Duodenal mucosa (tissue), 2 donors: ENCODE measurements around the gene TMEM232.

Experiments used
- H3K27ac ChIP-seq: one replicate; pipeline ENCODE4 v1.7.0; 2013; ENCODE audit warnings: low read depth, low read length
- H3K27me3 ChIP-seq, 2 donors: one replicate each; pipeline ENCODE4 v1.7.0; 2013; ENCODE audit warnings: low read length in 2 of 2, control low read depth in 1 of 2; ENCODE audit not compliant: insufficient read depth in 2 of 2, control insufficient read depth in 1 of 2
- H3K36me3 ChIP-seq, 2 donors: one replicate each; pipeline ENCODE4 v1.7.0; 2013; ENCODE audit warnings: low read length in 2 of 2, control low read depth in 1 of 2; ENCODE audit not compliant: insufficient read depth in 2 of 2, control insufficient read depth in 1 of 2
- H3K4me1 ChIP-seq, 2 donors: one replicate each; pipeline ENCODE4 v1.7.0; 2013; ENCODE audit warnings: low read length in 2 of 2, control low read depth in 1 of 2; ENCODE audit not compliant: insufficient read depth in 2 of 2, control insufficient read depth in 1 of 2
- H3K4me3 ChIP-seq, 2 donors: one replicate each; pipeline ENCODE4 v1.7.0; 2013; ENCODE audit warnings: low read length in 2 of 2, low read depth in 1 of 2
- H3K9ac ChIP-seq, 2 donors: one replicate each; pipeline ENCODE4 v1.7.0; 2013; ENCODE audit warnings: low read length in 2 of 2, low read depth in 1 of 2
- H3K9me3 ChIP-seq, 2 donors: one replicate each; pipeline ENCODE4 v1.7.0; 2013; ENCODE audit warnings: low read length in 2 of 2, control low read depth in 1 of 2; ENCODE audit not compliant: control insufficient read depth in 1 of 2

TMEM232 gene

GRCh38 chr5:110634475-110634874 lies 92.0 kb downstream of the TMEM232 start:
- no peaks in the 10 kb centered on the region for H3K9me3 ChIP-seq
- H3K36me3 ChIP-seq = no peaks in the 10 kb centered on the region
- no peaks in the 10 kb centered on the region for H3K4me1 ChIP-seq
- H3K27ac ChIP-seq = no peak overlapping the region
- H3K4me3 ChIP-seq = no peak overlapping the region
- H3K27me3 ChIP-seq = no peaks in the 10 kb centered on the region
- H3K9ac ChIP-seq = no peak overlapping the region

GRCh38 chr5:110631236-110631635 lies 95.2 kb downstream of the TMEM232 start:
- Histone ChIP-seq H3K27ac (no peak overlapping the region), H3K36me3 (no peaks in the 10 kb centered on the region), H3K9me3 (no peaks in the 10 kb centered on the region), H3K4me1 (no peaks in the 10 kb centered on the region), H3K9ac (no peak overlapping the region), H3K4me3 (no peak overlapping the region), H3K27me3 (no peaks in the 10 kb centered on the region)

DNA sequence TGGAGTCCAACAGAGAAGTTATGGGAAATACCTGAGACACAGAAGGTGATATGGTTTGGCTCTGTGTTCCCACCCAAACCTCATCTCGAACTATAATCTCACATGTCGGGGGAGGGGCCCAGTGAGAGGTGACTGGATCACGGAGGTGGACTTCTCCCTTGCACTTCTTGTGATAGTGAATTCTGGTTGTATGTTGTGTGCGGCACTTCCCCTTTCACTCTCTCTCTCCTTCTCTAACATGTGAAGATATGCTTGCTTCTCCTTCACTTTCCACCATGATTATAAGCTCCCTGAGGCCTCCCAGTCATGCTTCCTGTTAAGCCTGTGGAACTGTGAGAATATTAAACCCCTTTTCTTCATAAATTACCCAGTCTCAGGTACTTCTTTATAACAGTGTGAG lies 96.1 kb downstream of the TMEM232 start:
- Histone ChIP-seq H3K4me1 (no peaks in the 10 kb centered on the region), H3K36me3 (no peaks in the 10 kb centered on the region), H3K4me3 (no peak overlapping the region), H3K27me3 (no peaks in the 10 kb centered on the region), H3K9ac (no peak overlapping the region), H3K9me3 (no peaks in the 10 kb centered on the region), H3K27ac (no peak overlapping the region)

GRCh38 chr5:110625376-110625999 lies 101.0 kb downstream of the TMEM232 start:
- H3K9me3 ChIP-seq = no peaks in the 10 kb centered on the region
- H3K27me3 ChIP-seq = no peaks in the 10 kb centered on the region
- no peaks in the 10 kb centered on the region for H3K4me1 ChIP-seq
- no peaks in the 10 kb centered on the region for H3K36me3 ChIP-seq
- no peak overlapping the region for H3K4me3 ChIP-seq
- no peak overlapping the region for H3K9ac ChIP-seq
- H3K27ac ChIP-seq = no peak overlapping the region

GRCh38 chr5:110623874-110624273 lies 102.6 kb downstream of the TMEM232 start:
- H3K9me3 ChIP-seq = no peaks in the 10 kb centered on the region
- no peaks in the 10 kb centered on the region for H3K4me1 ChIP-seq
- no peak overlapping the region for H3K27ac ChIP-seq
- H3K36me3 ChIP-seq = no peaks in the 10 kb centered on the region
- no peaks in the 10 kb centered on the region for H3K27me3 ChIP-seq
- no peak overlapping the region for H3K4me3 ChIP-seq
- no peak overlapping the region for H3K9ac ChIP-seq

DNA sequence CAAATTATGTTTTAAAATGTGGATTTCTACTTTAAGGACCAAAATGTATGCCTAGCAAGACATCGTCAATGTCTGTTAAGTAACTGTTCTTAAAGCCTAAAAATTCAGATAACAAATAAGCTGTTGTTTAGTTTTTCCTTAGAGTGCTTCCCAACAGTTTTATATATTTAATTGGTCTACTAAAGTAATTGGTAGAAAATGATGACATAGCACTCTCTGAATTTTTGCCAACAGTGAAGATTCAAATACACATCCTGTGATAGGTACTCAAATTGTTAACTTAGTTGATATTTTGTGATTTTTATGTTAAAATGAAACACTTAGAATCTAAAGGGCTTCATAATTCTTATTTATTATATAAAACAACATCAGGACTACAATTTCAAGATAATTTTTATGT lies 107.5 kb downstream of the TMEM232 start:
- Histone ChIP-seq H3K4me3 (no peak overlapping the region), H3K36me3 (no peaks in the 10 kb centered on the region)

DNA sequence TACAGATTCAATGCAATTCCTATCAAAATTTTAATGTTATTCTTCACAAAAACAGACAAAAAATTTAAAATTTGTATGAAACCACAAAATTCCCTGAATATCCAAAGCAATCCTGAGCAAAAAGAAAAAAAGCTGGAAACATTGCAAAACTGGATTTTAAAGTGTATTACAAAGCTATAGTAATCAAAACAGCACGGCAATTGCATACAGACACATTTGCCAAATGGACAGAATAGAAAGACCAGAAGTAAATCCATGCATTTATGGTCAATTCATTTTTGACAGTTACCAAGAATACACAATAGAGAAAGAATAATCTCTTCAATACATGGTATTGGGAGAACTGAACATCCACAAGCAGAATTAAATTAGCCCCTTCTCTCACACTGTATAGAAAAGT lies 110.5 kb downstream of the TMEM232 start:
- H3K9ac ChIP-seq = no peak overlapping the region
- no peaks in the 10 kb centered on the region for H3K36me3 ChIP-seq

More for the DNA sequence above, 107.5 kb downstream of the TMEM232 start:
- H3K9ac ChIP-seq = no peak overlapping the region
- peaks cover 0 to 2% of the 10 kb centered on the region in 2 donors for H3K9me3 ChIP-seq
- no peak overlapping the region for H3K27ac ChIP-seq
- no peaks in the 10 kb centered on the region for H3K27me3 ChIP-seq
- no peaks in the 10 kb centered on the region for H3K4me1 ChIP-seq

DNA sequence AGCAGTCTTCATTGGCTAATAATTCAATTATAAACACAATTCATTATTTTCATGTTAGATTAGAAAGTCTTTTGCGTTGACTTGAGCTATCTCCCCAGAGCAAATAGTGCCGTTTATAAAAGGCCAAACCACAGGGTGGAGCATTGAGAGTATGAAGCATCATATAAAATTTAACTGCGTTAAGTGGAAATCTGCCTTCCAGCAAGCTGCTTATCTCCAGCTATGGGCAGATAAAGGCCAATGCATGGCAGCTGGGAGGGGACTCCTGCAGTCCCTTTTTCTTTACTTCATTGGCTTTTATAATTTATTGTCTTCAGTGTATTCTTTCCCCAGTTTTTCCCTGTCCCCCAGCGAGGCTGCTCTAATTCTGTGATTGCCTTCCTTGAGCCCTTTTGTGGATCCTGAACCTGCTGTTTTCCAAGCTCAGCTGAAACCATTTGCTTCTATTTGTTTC lies 113.7 kb downstream of the TMEM232 start:
- Histone ChIP-seq H3K4me1 (no peaks in the 10 kb centered on the region), H3K9ac (no peak overlapping the region), H3K4me3 (no peak overlapping the region), H3K9me3 (peaks cover 0 to 2% of the 10 kb centered on the region in 2 donors), H3K27ac (no peak overlapping the region), H3K36me3 (no peaks in the 10 kb centered on the region), H3K27me3 (no peaks in the 10 kb centered on the region)

More for the DNA sequence above, 110.5 kb downstream of the TMEM232 start:
- no peaks in the 10 kb centered on the region for H3K4me1 ChIP-seq
- peaks cover 0 to 2% of the 10 kb centered on the region in 2 donors for H3K9me3 ChIP-seq
- no peak overlapping the region for H3K4me3 ChIP-seq
- H3K27me3 ChIP-seq = no peaks in the 10 kb centered on the region
- no peak overlapping the region for H3K27ac ChIP-seq

DNA sequence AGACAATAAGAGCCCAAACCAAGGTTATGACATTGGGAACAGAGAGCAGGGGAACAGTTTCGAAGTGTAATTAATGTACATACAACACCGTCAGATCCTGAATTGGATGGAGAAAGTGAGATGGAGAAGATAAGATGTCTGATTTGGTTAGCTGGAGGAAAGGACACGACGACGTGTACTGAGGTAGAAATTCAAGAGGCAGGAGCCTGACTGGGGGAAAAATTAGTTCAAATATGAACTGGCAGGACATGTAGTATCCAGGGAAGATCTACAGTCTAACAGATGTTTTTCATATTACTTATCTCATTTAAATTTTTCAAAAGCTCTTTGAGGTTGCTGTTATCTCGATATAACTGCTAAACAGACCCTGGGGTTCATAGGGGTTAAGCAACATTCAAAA lies 114.7 kb downstream of the TMEM232 start:
- H3K27me3 ChIP-seq = no peaks in the 10 kb centered on the region
- no peak overlapping the region for H3K27ac ChIP-seq
- H3K4me1 ChIP-seq = no peaks in the 10 kb centered on the region
- no peaks in the 10 kb centered on the region for H3K36me3 ChIP-seq
- peaks cover 0 to 2% of the 10 kb centered on the region in 2 donors for H3K9me3 ChIP-seq
- H3K4me3 ChIP-seq = no peak overlapping the region
- H3K9ac ChIP-seq = no peak overlapping the region

DNA sequence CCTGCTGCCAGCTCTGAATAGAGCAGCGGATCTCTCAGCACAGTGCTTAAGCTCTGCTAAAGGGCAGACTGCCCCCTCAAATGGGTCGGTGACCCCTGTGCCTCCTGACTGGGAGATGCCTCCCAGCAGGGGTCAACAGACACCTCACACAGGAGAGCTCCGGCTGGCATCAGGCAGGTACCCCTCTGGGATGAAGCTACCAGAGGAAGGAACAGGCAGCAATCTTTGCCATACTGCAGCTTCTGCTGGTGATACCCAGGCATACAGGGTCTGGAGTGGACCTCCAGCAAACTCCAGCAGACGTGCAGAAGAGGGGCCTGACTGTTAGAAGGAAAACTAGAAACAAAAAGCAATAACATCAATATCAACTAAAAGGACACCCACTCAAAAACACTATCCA lies 131.6 kb downstream of the TMEM232 start:
- no peaks in the 10 kb centered on the region for H3K9me3 ChIP-seq

More for the DNA sequence above, 131.6 kb downstream of the TMEM232 start:
- Histone ChIP-seq H3K4me1 (no peaks in the 10 kb centered on the region), H3K27ac (no peak overlapping the region), H3K36me3 (no peaks in the 10 kb centered on the region), H3K4me3 (no peak overlapping the region), H3K27me3 (no peaks in the 10 kb centered on the region), H3K9ac (no peak overlapping the region)
